GDM1 (cell line): ENCODE measurements around the gene KRTAP9-2.
"Not testable (repeated sequence)": the region's sequence is repeated elsewhere in the genome, so short reads cannot be mapped to it uniquely, and the experiment has no call there.

Source experiments
- DNase-seq: peaks from one replicate; lab custom pipeline; 2025; lab: John Stamatoyannopoulos, UW

Gene KRTAP9-2

GRCh38 chr17:41226598-41227095, at the start of gene KRTAP9-2:
Gene KRTAP9-2 (plus strand): TSS chr17:41226648. CDS start chr17:41226655, 7 bp downstream.
- DNase-seq: not testable (repeated sequence)

DNA sequence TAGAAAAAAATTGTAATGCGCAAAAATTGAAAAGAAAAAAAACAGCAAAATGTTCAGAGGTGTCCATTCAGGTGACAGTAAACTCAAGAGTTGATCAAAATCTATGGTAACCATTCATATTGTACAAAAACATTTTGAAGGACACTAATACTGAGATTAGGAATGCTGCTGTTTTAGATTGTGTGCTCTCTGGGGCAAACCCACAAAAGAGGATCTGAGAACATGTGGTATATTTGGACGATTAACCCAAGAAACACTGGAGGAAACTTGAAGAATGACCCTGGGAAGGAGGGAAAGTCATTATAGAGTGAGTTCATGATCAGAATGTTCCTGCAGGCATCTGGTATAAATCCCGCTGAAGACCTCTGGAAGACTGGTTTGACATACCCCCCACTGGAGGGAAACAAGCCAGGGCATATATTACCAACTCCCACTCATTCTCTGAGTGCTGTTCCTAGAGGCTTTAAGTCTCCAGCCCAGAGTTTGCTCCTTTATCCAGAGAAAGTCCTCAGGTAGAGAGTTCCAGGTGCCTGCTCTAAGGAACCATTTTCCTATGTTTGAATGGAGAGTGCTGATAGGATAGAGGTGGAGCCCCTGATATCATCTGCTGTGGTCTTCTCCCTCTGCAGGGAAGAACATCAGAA, 49.6 kb upstream of the KRTAP9-2 start:
- no peak for DNase-seq

DNA sequence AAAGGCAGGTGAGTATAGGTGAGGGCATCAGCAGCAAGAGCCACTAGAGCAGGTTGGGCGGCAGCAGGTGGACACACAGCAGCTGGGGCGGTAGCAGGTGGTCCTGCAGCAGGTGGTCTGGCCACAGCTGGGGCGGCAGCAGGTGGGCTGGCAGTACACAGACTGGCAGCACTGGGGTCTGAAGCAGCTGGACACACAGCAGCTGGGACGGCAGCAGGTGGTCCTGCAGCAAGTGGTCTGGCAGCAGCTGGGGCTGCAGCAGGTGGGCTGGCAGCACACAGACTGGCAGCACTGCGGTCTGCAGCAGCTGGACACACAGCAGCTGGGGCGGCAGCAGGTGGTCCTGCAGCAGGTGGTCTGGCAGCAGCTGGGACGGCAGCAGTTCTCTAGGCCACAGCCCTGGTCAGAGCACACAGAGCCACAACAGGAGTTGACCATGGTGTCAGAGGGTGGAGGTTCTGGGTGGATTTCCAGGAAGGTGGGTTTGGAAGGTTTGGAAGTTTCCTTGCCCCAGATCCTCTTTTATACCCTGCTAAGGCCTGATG, 48.6 kb upstream of the KRTAP9-2 start, which contains the start of gene KRTAP4-2:
KRTAP4-2 (minus strand) TSS at position 495 of the 545 bp plus-strand sequence; CDS start at position 438, 57 bp downstream.
- no peak for DNase-seq

- DNase-seq: no peak
Measured at GRCh38 chr17:41178341-41178740, 48.1 kb upstream of the KRTAP9-2 start.

GRCh38 chr17:41178843-41179616, 47.4 kb upstream of the KRTAP9-2 start:
- DNase-seq: no peak

GRCh38 chr17:41184480-41184961, 41.9 kb upstream of the KRTAP9-2 start, which contains the start of gene KRTAP4-1:
Gene KRTAP4-1 (minus strand): TSS chr17:41184911. CDS start chr17:41184854, 57 bp downstream.
- no peak for DNase-seq

DNA sequence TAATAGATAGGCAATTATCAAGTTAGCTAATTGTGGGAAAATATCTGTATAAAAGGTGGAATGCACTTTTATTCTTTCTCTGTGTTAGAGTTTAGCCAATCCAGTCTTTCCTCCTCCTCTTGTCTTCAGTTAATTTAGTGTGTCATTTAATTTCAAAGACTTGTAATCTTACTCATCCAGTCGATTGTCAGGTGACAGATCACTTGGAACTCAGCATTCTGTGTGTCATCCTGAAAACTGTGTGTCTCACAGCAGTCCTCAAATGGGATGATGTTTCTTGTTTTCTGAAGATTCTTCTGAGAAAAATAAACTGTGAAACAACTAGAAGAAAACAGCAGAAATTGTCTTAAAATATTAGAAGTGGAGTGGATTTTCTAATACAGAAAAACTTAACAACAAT, 41.4 kb upstream of the KRTAP9-2 start:
- no peak for DNase-seq

DNA sequence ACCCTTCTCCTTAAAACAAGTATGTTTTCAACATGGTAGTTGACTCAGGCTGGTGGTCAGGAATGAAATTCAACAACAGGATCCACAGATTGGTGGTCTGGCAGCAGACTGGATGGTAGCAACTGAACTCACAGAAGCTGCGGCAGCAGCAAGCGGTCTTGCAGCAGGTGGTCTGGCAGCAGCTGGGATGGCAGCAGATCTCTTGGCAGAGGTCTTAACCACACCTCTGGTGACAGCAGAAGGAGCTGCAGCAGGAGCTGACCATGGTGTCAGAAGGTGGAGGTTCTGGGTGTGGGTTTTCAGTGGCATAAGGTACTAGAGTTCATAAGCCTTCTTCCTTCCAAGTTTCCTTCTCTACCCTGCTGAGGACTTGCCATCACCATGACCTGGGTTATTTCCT, 39.6 kb upstream of the KRTAP9-2 start:
- no peak for DNase-seq

DNA sequence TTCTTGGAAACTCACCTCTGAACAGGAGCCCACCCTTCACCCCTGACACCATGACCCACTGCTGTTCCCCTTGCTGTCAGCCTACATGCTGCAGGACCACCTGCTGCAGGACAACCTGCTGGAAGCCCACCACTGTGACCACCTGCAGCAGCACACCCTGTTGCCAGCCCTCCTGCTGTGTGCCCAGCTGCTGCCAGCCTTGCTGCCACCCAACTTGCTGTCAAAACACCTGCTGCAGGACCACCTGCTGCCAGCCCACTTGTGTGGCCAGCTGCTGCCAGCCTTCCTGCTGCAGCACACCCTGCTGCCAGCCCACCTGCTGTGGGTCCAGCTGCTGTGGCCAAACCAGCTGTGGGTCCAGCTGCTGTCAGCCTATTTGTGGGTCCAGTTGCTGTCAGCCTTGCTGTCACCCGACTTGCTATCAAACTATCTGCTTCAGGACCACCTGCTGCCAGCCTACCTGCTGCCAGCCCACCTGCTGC, 36.6 kb upstream of the KRTAP9-2 start, which contains the start of gene KRTAP9-1:
KRTAP9-1 (plus strand) TSS at position 51 of the 482 bp plus-strand sequence; CDS start at position 51, 0 bp downstream.
- DNase-seq: not testable (repeated sequence)

GRCh38 chr17:41190328-41190727, 36.1 kb upstream of the KRTAP9-2 start:
- DNase-seq: no peak

DNA sequence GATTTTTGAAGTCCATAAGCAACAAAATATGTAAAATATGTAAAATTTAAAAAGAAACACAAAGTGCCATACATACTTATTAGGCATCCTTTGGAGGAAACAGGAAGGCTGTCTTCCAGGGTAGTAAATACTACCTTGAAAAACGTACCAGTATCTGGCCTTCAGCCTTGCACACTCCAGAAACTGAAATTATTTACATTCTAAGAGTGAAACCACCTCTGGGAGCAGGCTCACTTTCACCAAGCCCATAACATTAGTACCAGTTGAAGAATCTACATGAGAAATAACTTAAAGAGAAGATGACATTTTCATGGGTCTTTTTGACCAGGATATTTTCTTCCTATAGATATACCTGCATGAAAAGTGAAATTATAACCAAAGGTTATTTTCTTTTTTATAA, 30.4 kb upstream of the KRTAP9-2 start:
- no peak for DNase-seq

- DNase-seq: no peak
Measured at GRCh38 chr17:41199421-41200078, 26.9 kb upstream of the KRTAP9-2 start.

DNA sequence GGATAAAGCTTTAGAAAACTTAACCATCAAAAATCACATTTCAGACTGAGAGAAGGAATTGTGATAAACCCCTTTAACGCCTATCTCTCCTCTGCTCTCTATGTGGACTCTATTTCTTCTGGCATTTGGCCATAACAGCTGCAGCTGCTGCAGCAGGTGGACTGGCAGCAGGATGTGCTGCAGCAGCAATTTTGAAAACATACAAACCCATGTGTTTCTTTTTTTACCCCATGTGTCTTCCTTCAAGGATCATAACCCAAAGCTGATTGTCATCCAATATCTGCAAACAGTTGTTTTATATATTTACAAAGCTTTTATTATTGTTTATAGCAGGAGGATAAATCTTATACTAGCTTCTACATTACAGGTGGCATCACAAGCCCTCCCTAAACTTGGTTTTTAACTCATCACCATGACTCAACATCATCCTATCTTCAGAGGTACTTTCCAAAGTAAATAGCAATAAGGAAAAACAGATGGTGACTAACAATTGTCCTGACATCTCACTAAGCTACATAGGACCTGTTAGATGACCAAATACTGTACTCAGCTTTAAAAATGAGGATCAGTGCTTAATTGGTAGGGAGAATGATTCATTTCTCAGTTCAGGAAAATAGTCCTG, 14.5 kb upstream of the KRTAP9-2 start:
- DNase-seq: no peak

GRCh38 chr17:41212524-41213169, 13.8 kb upstream of the KRTAP9-2 start:
- DNase-seq: no peak

DNA sequence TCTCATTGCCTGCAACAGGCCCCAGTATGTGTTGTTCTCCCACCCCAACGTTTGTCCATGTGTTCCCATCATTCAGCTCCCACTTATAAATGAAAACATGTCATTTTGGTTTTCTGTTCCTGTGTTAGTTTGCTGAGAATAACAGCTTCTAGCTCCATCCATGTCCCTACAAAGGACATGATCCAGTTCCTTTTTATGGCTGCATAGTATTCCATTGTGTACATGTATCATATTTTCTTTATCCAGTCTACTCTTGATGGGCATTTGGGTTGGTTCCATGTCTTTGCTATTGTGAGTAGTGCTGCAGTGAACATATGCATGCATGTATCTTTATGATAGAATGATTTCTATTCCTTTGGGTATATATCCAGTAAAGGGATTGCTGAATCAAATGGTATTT, 10.8 kb upstream of the KRTAP9-2 start:
- DNase-seq: no peak

DNA sequence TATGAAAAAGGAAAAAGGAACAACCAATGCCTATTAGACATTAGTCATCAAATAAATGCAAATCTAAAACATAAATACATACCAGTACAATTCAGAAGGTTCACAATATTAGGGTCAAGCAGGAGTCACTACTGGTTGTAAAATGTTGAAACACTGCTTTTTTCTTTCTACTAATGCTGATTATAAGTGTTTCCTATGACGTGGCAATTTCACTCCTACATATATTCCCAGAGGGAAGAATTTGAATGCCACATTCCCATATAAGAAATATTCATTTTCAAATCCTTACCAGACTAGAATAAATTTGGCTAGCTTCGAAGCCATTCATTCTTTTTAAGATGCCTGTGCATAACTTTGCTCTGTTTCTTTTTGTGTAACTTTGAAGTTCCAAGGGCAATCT, 2.6 kb upstream of the KRTAP9-2 start:
- no peak for DNase-seq

- no peak for DNase-seq
Measured at GRCh38 chr17:41226051-41226450, 397 bp upstream of the KRTAP9-2 start.

- DNase-seq: no peak
Measured at GRCh38 chr17:41230094-41230493, 3.6 kb downstream of the KRTAP9-2 start.

DNA sequence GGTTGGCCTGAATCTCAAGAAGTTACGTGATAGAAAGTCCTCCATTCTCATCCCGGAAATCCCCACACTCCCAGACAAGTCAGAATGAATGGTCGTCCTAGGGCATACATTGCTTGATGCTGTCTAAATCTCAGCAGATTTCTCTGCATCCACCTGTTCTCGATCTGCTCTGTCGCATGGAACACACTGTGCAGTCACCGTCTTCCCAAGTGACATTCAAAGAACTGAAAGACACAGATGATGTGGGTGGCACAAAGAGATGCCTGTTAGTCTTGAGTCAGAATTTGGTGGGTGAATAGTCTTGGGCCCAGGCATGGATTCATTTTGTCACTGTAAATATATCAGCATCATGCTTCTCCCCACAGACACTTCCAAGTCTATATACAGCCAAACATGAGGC, 5.3 kb downstream of the KRTAP9-2 start:
- no peak for DNase-seq

DNA sequence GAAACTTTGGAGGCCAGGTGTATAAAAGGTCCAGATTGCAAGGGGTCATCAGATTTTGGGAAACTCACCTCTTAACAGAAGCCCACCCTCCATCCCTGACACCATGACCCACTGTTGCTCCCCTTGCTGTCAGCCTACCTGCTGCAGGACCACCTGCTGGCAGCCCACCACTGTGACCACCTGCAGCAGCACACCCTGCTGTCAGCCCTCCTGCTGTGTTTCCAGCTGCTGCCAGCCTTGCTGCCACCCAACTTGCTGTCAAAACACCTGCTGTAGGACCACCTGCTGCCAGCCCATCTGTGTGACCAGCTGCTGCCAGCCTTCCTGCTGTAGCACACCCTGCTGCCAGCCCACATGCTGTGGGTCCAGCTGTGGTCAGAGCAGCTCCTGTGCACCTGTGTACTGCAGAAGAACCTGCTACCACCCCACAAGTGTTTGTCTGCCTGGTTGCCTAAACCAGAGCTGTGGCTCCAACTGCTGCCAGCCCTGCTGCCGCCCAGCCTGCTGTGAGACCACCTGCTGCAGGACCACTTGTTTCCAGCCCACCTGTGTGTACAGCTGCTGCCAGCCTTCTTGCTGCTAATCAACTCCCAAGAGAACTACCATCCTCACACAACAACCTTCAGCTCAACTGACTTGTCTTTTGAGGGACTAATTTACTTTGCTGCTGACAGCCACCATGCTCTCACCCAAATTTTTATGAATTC, 6.1 kb downstream of the KRTAP9-2 start, which contains the start of gene KRTAP9-3:
KRTAP9-3 (plus strand) TSS at position 51 of the 707 bp plus-strand sequence; CDS start at position 104, 53 bp downstream.
- not testable (repeated sequence) for DNase-seq
